Right lobe of liver (tissue), 6 donors: Measurements from ENCODE around the gene PTPN1. TPM values are rescaled to one million over a fixed set of nuclear protein-coding genes. Genes with fewer than 3 reads are reported as not detected.

Experiments used
- ATAC-seq, 4 donors: fragments of 200-7000 bp; cut with Tn5 transposase; one replicate each; pipeline ENCODE4 v1.9.1; 2020; ENCODE audit warnings: mild to moderate bottlenecking in 4 of 4, moderate library complexity in 4 of 4
- DNase-seq, 3 donors: peaks; one replicate each; pipeline ENCODE4 v3.0.0-alpha.2; 2020
- H3K27ac ChIP-seq, 3 donors: fragments of 200-600 bp; one replicate each; pipeline ENCODE4 v1.8.0; 2022
- H3K27me3 ChIP-seq, 2 donors: fragments of 200-600 bp; one replicate each; pipeline ENCODE4 v1.8.0; 2022
- H3K36me3 ChIP-seq, 4 donors: fragments of 200-600 bp; sonication (generic) in 1 of 4; one replicate each; pipeline versions ENCODE4 v1.5.1 to v1.8.0; 2017 to 2022; ENCODE audit warnings: control low read depth in 1 of 4
- H3K4me1 ChIP-seq, 4 donors: fragments of 200-600 bp; sonication (generic) in 1 of 4; one replicate each; pipeline versions ENCODE4 v1.5.1 to v1.8.0; 2017 to 2022; ENCODE audit warnings: control low read depth in 1 of 4
- H3K4me3 ChIP-seq, 3 donors: fragments of 200-600 bp; one replicate each; pipeline ENCODE4 v1.8.0; 2022
- H3K9me3 ChIP-seq, 4 donors: fragments of 200-600 bp; sonication (generic) in 1 of 4; one replicate each; pipeline versions ENCODE4 v1.5.1 to v1.8.0; 2017 to 2022; ENCODE audit warnings: control low read depth in 1 of 4
- CTCF ChIP-seq, 4 donors: fragments of 200-600 bp in 3 of 4; fragments of 450-650 bp in 1 of 4; IDR thresholded peaks; one replicate each; pipeline versions ENCODE4 v1.5.1 to v1.8.0; 2016 to 2022; ENCODE audit warnings: antibody characterized with exemption in 4 of 4, mild to moderate bottlenecking in 2 of 4
- POLR2A ChIP-seq: fragments of 450-650 bp; IDR thresholded peaks from one replicate; pipeline ENCODE4 v1.6.1; 2017; ENCODE audit warnings: antibody characterized with exemption, mild to moderate bottlenecking
- WGBS: methylation state at CpG from one replicate; pipeline ENCODE4 v1.1.6; 2018; ENCODE audit warnings: low coverage, low lambda C conversion rate; ENCODE audit not compliant: insufficient coverage; ENCODE audit errors: missing lambda C conversion rate; 5-methylcytosine and 5-hydroxymethylcytosine counted together
- intact Hi-C, 2 donors: fragments of 100-400 bp; cut with DNase I; formaldehyde crosslinking; loops; one replicate each; pipeline versions ENCODE4 v1.11.2 to v1.14.1; 2022
- total RNA-seq, 6 experiments: library from RNA; depleted of rRNA in 2 of 6; stranded (reverse); fragments of >200 nt in 2 of 6; fragmentation: NEBNext Ultra II Directional in 3 of 6; extraction: Animal tissue kit (Norgen Biotek cat#: 25700) in 3 of 6; gene quantifications; one replicate each; pipeline versions ENCODE4 v1.1.0 to v1.2.4, GENCODE V29; 2016 to 2023
- donor health status: DM: no; HTN: yes; CAD: no.
- donor health status: DM: no; HTN: no; CAD: no.
- donor health status: DM: no; HTN: no; CAD: no.
- donor health status: DM: no; HTN: yes; CAD: no.
- donor health status: DM: no; HTN: yes; CAD: no.

Gene PTPN1
- total RNA-seq, 6 experiments from 2014 or later: 9.5 to 14.9 (median 12.6) TPM

- H3K36me3 ChIP-seq: no peaks in the 10 kb centered on the region
- intact Hi-C loops: no loop called here
Measured at GRCh38 chr20:50525681-50526080, 15.5 kb downstream of the PTPN1 start.

DNA sequence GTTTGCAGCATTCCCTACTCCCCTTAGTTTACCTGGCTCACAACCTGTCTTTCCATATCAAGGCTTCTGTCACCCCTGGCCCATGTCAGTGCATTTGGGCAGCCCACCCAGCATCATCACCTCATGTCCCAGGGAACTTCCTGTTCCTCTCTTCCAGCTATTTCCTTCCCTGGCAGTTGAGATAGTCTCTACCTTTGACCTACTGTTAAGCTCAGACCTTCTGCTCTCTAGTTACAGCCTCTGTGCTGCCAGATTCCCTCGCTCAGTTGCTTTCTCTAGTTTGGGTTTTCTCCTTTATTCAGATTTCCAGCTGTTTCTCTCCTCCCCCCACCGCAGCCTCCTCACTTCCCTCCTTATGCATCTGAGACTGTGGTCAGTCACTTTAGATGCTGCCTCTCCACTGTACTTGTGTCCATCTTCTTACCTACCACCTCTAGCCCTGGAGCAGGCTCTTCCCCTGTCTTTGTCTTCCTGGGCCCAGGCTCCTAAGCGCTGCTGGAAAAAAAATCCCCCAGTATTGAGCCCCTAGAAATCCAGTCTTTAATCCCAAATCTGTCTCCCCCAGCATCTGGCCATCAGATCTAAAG, 16.3 kb downstream of the PTPN1 start:
- TF ChIP-seq CTCF (IDR thresholded peaks at IDR 0.05) (no peak), POLR2A (no peak)

More at GRCh38 chr20:50525681-50526080, 15.5 kb downstream of the PTPN1 start:
- H3K9me3 ChIP-seq: no peaks in the 10 kb centered on the region
- H3K4me3 ChIP-seq: no peak overlapping the region
- no peak for DNase-seq
- ATAC-seq: no peak
- no peak for TF ChIP-seq CTCF (IDR thresholded peaks at IDR 0.05)
- H3K4me1 ChIP-seq: peaks cover 0 to 18% (median 5%) of the 10 kb centered on the region in 4 donors
- no peaks in the 10 kb centered on the region for H3K27me3 ChIP-seq
- H3K27ac ChIP-seq: no peak overlapping the region
- 94% methylated on average over 4 of the region's 4 CpGs for WGBS

DNA sequence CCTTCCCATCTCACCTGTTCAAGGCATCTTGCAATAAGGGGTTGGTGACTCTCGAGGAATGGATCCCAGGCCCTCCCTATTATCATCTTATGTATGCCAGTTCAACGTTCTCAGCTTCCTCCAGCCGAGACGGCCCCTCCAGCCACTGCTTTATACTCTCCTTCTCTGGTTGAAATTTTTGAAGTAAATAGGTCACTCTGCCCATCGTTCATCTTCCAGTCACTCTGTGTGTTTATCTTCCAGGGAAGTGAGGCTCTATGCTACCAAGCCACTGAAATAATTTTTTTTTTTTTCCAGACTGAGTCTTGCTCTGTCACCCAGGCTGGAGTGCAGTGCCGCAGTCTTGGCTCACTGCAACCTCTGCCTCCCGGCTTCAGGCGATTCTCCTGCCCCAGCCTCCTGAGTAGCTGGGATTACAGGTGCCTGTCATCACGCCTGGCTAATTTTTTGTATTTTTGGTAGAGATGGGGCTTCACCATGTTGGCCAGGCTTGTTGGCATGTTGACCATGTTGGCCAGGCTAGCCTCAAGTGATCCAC, 17.0 kb downstream of the PTPN1 start:
- intact Hi-C loops: no loop called here
- no peaks in the 10 kb centered on the region for H3K9me3 ChIP-seq
- DNase-seq: no peak
- no peaks in the 10 kb centered on the region for H3K36me3 ChIP-seq
- H3K4me1 ChIP-seq: peaks cover 0 to 7% (median 0%) of the 10 kb centered on the region in 4 donors
- ATAC-seq: peak in 1 of 4 donors; percentile 20
- no peaks in the 10 kb centered on the region for H3K27me3 ChIP-seq
- H3K4me3 ChIP-seq: no peak overlapping the region
- no peak for TF ChIP-seq CTCF (IDR thresholded peaks at IDR 0.05)
- TF ChIP-seq POLR2A: no peak
- 82% methylated on average over 9 of the region's 9 CpGs for whole genome bisulfite sequencing
- H3K27ac ChIP-seq: peak overlapping the region in 1 of 3 donors; percentile 16

More for the DNA sequence above, 16.3 kb downstream of the PTPN1 start:
- H3K9me3 ChIP-seq: no peaks in the 10 kb centered on the region
- no peak overlapping the region for H3K4me3 ChIP-seq
- H3K36me3 ChIP-seq: no peaks in the 10 kb centered on the region
- H3K27ac ChIP-seq: peak overlapping the region in 1 of 3 donors; percentile 16
- intact Hi-C loops: no loop called here
- H3K27me3 ChIP-seq: no peaks in the 10 kb centered on the region
- H3K4me1 ChIP-seq: peaks cover 0 to 10% (median 2%) of the 10 kb centered on the region in 4 donors
- 70% methylated on average over 3 of the region's 3 CpGs for WGBS
- DNase-seq: no peak
- peak; percentile 53 to 78 (median 68) for ATAC-seq

GRCh38 chr20:50528129-50528528, 17.9 kb downstream of the PTPN1 start:
- Histone ChIP-seq H3K9me3 (no peaks in the 10 kb centered on the region), H3K4me3 (no peak overlapping the region), H3K27ac (no peak overlapping the region), H3K36me3 (no peaks in the 10 kb centered on the region), H3K27me3 (no peaks in the 10 kb centered on the region), H3K4me1 (peaks cover 0 to 7% (median 0%) of the 10 kb centered on the region in 4 donors)
- 82% methylated on average over 6 of the region's 6 CpGs for WGBS
- intact Hi-C loops: no loop called here
- DNase-seq (no peak), ATAC-seq (no peak)
- TF ChIP-seq POLR2A (no peak), CTCF (IDR thresholded peaks at IDR 0.05) (no peak)
